Body of pancreas (tissue), 4 donors: ENCODE results near the gene SYNE1.

ENCODE experiments used
- POLR2A ChIP-seq, 3 donors: fragments of 450-650 bp; IDR thresholded peaks; one replicate each; pipeline ENCODE4 v1.6.1; 2016; ENCODE audit warnings: antibody characterized with exemption in 3 of 3, mild to moderate bottlenecking in 2 of 3
- TF ChIP-seq, protein P1 (sequence below), 7 experiments: fragments of 450-650 bp in 4 of 7; fragments of 200-600 bp in 3 of 7; sonication (generic) in 3 of 7; IDR thresholded peaks; one replicate each; pipeline ENCODE4 v1.5.1; 2016 to 2019; ENCODE audit warnings: antibody characterized with exemption in 7 of 7

DNA sequence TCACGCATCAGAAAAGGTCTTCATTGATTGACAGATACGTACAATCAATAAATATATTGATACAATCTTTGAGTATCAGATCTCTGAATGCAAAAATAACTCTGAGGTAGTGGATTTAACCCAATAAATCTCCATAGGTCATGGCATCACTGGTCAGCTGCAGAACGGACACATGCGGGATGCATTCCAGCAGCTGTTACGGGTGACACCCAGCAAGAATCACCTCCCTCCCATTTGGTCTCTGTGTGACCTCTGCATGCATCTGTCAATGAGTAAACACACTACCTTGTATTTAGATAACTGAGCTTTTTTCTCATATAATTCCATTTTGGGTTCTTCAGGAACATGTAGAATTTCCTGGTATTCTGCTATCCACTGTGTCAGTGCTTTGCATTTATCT, 285.4 kb downstream of the SYNE1 start:
- no peak for TF ChIP-seq POLR2A (IDR thresholded peaks at IDR 0.05)
- TF ChIP-seq, protein P1, sequence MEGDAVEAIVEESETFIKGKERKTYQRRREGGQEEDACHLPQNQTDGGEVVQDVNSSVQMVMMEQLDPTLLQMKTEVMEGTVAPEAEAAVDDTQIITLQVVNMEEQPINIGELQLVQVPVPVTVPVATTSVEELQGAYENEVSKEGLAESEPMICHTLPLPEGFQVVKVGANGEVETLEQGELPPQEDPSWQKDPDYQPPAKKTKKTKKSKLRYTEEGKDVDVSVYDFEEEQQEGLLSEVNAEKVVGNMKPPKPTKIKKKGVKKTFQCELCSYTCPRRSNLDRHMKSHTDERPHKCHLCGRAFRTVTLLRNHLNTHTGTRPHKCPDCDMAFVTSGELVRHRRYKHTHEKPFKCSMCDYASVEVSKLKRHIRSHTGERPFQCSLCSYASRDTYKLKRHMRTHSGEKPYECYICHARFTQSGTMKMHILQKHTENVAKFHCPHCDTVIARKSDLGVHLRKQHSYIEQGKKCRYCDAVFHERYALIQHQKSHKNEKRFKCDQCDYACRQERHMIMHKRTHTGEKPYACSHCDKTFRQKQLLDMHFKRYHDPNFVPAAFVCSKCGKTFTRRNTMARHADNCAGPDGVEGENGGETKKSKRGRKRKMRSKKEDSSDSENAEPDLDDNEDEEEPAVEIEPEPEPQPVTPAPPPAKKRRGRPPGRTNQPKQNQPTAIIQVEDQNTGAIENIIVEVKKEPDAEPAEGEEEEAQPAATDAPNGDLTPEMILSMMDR (IDR thresholded peaks at IDR 0.05) = no peak
